Stimulated activated CD4-positive, alpha-beta T cell treated with anti-CD3 and anti-CD28 coated beads, Interleukin-15, amount 100 ng/mL, for 24 hours (primary cell): ENCODE measurements around the gene AGAP2.
"Not testable (repeated sequence)": the region's sequence is repeated elsewhere in the genome, so short reads cannot be mapped to it uniquely, and the experiment has no call there.

Experiments
- DNase-seq: peaks from one replicate; pipeline ENCODE4 v3.0.0-alpha.2; 2020

The AGAP2 gene

GRCh38 chr12:57692500-57692899, 46.0 kb downstream of the AGAP2 start:
- DNase-seq, result no peak

GRCh38 chr12:57688931-57689330, 49.6 kb downstream of the AGAP2 start:
- DNase-seq, result no peak

- DNase-seq, result no peak
Measured at GRCh38 chr12:57687862-57688261, 50.7 kb downstream of the AGAP2 start.

- DNase-seq, result no peak
Measured at GRCh38 chr12:57679697-57680096, 58.8 kb downstream of the AGAP2 start.

- not testable (repeated sequence) for DNase-seq
Measured at GRCh38 chr12:57677947-57678346, 60.6 kb downstream of the AGAP2 start.

- DNase-seq, result no peak
Measured at GRCh38 chr12:57674691-57675090, 63.9 kb downstream of the AGAP2 start.
